K562 (cell line): ENCODE measurements around the gene UNC79. TPM values are rescaled to one million over a fixed set of nuclear protein-coding genes. Genes with fewer than 3 reads are reported as not detected.

Source experiments
- ATAC-seq: fragments of 200-7000 bp; cut with Tn5 transposase; 3 replicates; pipeline ENCODE4 v1.9.1; 2020; ENCODE audit warnings: moderate library complexity
- BruUV-seq: library from RNA; stranded (reverse); fragments of 400-500 nt; replicated peaks from 2 replicates; lab custom pipeline; 2021; lab: Mats Ljungman, UMichigan
- CTCF ChIA-PET: fragments of 300-600 bp; formaldehyde crosslinking; extraction: SDS; loops from one replicate; lab custom pipeline; 2021; ENCODE audit warnings: low intra/inter-chr PET ratio; lab: Yijun Ruan, JAX
- POLR2A ChIA-PET: fragments of 300-600, 350-650 bp; sonication (Branson Sonifier 250); formaldehyde crosslinking; extraction: SDS; loops from one replicate; lab custom pipeline; 2021; ENCODE audit warnings: antibody characterized with exemption, inconsistent platforms; lab: Yijun Ruan, JAX
- DNase-seq, 4 experiments: peaks; one replicate each; pipeline versions ENCODE4 v3.0.0 to v3.0.0-alpha.2; 2011 to 2018; ENCODE audit warnings: low spot score in 3 of 4, mixed read lengths in 3 of 4; ENCODE audit errors: extremely low read depth in 1 of 4
- FAIRE-seq: peaks from 2 replicates; lab custom pipeline; 2011; peaks lifted over from hg19 to GRCh38; lab: Jason Lieb, UNC
- H2AFZ ChIP-seq: 2 replicates; pipeline ENCODE4 v1.6.0; 2011; ENCODE audit warnings: low read depth, low read length, control low read depth, inconsistent platforms
- H3K27ac ChIP-seq: fragments of 200-600 bp; 3 replicates; pipeline ENCODE4 v1.8.0; 2011; ENCODE audit warnings: low read depth, mild to moderate bottlenecking, control low read depth, inconsistent platforms, low read length, moderate library complexity, mixed read lengths; ENCODE audit errors: extremely low read depth
- H3K27me3 ChIP-seq, 2 experiments: fragments of 300-600 bp in 1 of 2; 2 replicates in 1 of 2; 3 replicates in 1 of 2; pipeline versions ENCODE4 v1.6.0 to v1.8.0; 2011; ENCODE audit warnings: inconsistent platforms in 2 of 2, low read length in 2 of 2, mild to moderate bottlenecking in 1 of 2, mixed read lengths in 1 of 2, moderate library complexity in 1 of 2; ENCODE audit not compliant: control insufficient read depth in 2 of 2, insufficient read depth in 2 of 2
- H3K36me3 ChIP-seq: fragments of 300-600 bp; 3 replicates; pipeline ENCODE4 v1.8.0; 2011; ENCODE audit warnings: mild to moderate bottlenecking, low read length, inconsistent platforms; ENCODE audit not compliant: control insufficient read depth, insufficient read depth
- H3K4me1 ChIP-seq, 2 experiments: fragments of 200-600 bp in 1 of 2; replicated peaks in 1 of 2; 2 replicates in 1 of 2; 3 replicates in 1 of 2; pipeline versions ENCODE4 v1.5.1 to v1.8.0; 2011; ENCODE audit warnings: inconsistent platforms in 2 of 2, low read length in 2 of 2, mild to moderate bottlenecking in 1 of 2, mixed read lengths in 1 of 2, moderate library complexity in 1 of 2; ENCODE audit not compliant: control insufficient read depth in 2 of 2, insufficient read depth in 2 of 2
- H3K4me2 ChIP-seq: 2 replicates; pipeline ENCODE4 v1.6.1; 2011; ENCODE audit warnings: low read length, control low read depth, inconsistent platforms, mixed read lengths; ENCODE audit not compliant: insufficient read depth
- H3K4me3 ChIP-seq: fragments of 200-600 bp; sonication (generic), shearing (Covaris generic); 2 replicates; pipeline ENCODE4 v1.5.1; 2016; ENCODE audit warnings: control low read depth, inconsistent platforms
- H3K79me2 ChIP-seq: fragments of 200-600 bp; 3 replicates; pipeline ENCODE4 v1.8.0; 2011; ENCODE audit warnings: low read length, inconsistent platforms; ENCODE audit not compliant: control insufficient read depth, insufficient read depth
- H3K9ac ChIP-seq, 2 experiments: 2 replicates each; pipeline versions ENCODE4 v1.6.0 to v1.6.1; 2011; ENCODE audit warnings: low read depth in 2 of 2, low read length in 2 of 2, control low read depth in 1 of 2, inconsistent platforms in 1 of 2, mild to moderate bottlenecking in 1 of 2, mixed read lengths in 1 of 2; ENCODE audit not compliant: insufficient read depth in 1 of 2
- H3K9me1 ChIP-seq: one replicate; pipeline ENCODE4 v1.6.0; 2011; ENCODE audit warnings: inconsistent platforms, mild to moderate bottlenecking, low read length, moderate library complexity; ENCODE audit not compliant: control insufficient read depth, insufficient read depth
- H3K9me3 ChIP-seq: replicated peaks from 2 replicates; pipeline ENCODE4 v1.5.1; 2011; ENCODE audit warnings: low read depth, low read length, inconsistent platforms; ENCODE audit not compliant: control insufficient read depth, insufficient read depth
- H4K20me1 ChIP-seq: replicated peaks from 2 replicates; pipeline ENCODE4 v1.6.1; 2011; ENCODE audit warnings: low read length, inconsistent platforms, mixed read lengths; ENCODE audit not compliant: control insufficient read depth, insufficient read depth
- CBFB ChIP-seq: sonication (generic); formaldehyde crosslinking; IDR thresholded peaks from 2 replicates; pipeline ENCODE4 v1.4.0; 2020; ENCODE audit warnings: mild to moderate bottlenecking, missing genetic modification reagents
- NELFE ChIP-seq: IDR thresholded peaks from 2 replicates; pipeline ENCODE4 v1.6.1; 2011; ENCODE audit warnings: mild to moderate bottlenecking; ENCODE audit not compliant: insufficient read depth, insufficient read length
- RFX5 ChIP-seq: IDR thresholded peaks from 2 replicates; pipeline ENCODE4 v1.6.1; 2011; ENCODE audit warnings: low read depth, mild to moderate bottlenecking, improper control_type of control experiment, low read length
- ZNF445 ChIP-seq: fragments of 250-450 bp; sonication (Bioruptor Pico); IDR thresholded peaks from 2 replicates; pipeline ENCODE4 v1.4.0; 2020; ENCODE audit warnings: low read depth, mild to moderate bottlenecking, moderate library complexity
- ZNF57 ChIP-seq: fragments of 450-650 bp; formaldehyde crosslinking; IDR thresholded peaks from 2 replicates; pipeline ENCODE4 v1.4.0; 2020; ENCODE audit warnings: mild to moderate bottlenecking, moderate library complexity
- WGBS: fragments of 100-300 bp; shearing (Covaris generic); methylation state at CpG from one replicate; pipeline ENCODE4 v1.1.6; 2016; ENCODE audit warnings: low coverage, mixed read lengths; ENCODE audit not compliant: insufficient coverage; ENCODE audit errors: missing lambda C conversion rate; 5-methylcytosine and 5-hydroxymethylcytosine counted together
- in situ Hi-C: fragments of 300-500 bp; cut with MboI; formaldehyde crosslinking; loops from 4 replicates; pipeline ENCODE4 v1.15.0; 2018; ENCODE audit warnings: inconsistent platforms, mixed read lengths
- intact Hi-C: fragments of 100-400 bp; cut with micrococcal nuclease; formaldehyde crosslinking; loops from 2 replicates; pipeline ENCODE4 v1.14.2; 2022
- polyA plus RNA-seq, 8 experiments: library from polyadenylated mRNA; depleted of rRNA in 4 of 8; stranded (reverse) in 5 of 8; unstranded in 3 of 8; fragments of >200 nt; fragmentation: Nextera tagmentation in 2 of 8; fragmentation: Illumina TruSeq in 1 of 8; extraction: Ambion mirVana in 2 of 8; extraction: Trizol in 1 of 8; gene quantifications; 2 replicates each; pipeline versions ENCODE4 v1.2.1 to v1.2.3, GENCODE V29; 2011 to 2014; ENCODE audit warnings: inconsistent platforms in 1 of 8, missing spikeins in 1 of 8
- total RNA-seq, 7 experiments: library from RNA; depleted of rRNA in 6 of 7; stranded (reverse); fragments of >200 nt in 6 of 7; fragmentation: Illumina TruSeq in 2 of 7; extraction: Trizol in 2 of 7; gene quantifications; 2 replicates each; pipeline versions ENCODE4 v1.2.1 to v1.2.3, GENCODE V29; 2011 to 2021; ENCODE audit warnings: low replicate concordance in 1 of 7
- TF ChIP-seq, protein P1 (sequence below): fragments of 450-650 bp; IDR thresholded peaks from 2 replicates; pipeline ENCODE4 v1.6.1; 2018; ENCODE audit not compliant: partially characterized antibody

Gene UNC79
- total and polyA plus RNA-seq, 9 of the 15 experiments (the other 6 are each of a cell fraction or from before 2014, with no cell fraction given), result under 0.01 to 0.04 (median 0.01) TPM; not detected in 6

DNA sequence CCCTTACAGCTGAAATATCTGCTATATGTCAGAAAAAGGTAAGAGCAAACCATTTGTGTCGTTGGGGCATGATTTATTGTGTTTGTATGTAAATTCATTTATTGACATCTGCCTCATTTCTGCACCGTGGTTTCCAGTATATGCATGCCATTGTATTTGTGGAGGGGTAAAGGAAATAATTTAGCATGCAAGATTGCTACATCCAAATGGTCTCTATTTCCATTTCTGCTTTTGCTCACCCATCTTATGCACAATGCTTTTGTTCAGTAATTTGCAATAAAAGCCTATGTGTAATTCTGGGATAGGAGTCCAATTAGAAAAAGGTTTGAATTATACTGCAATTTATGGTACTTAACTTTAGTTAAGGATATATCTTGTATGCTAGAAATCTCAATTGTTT, 101.8 kb downstream of the UNC79 start:
- CTCF ChIA-PET, result no interaction called here
- DNase-seq (no peak), FAIRE-seq (no peak), ATAC-seq (no peak)
- no peaks in the 10 kb centered on the region for H3K79me2 ChIP-seq
- no peak overlapping the region for H2AFZ ChIP-seq
- H3K36me3 ChIP-seq, result no peaks in the 10 kb centered on the region
- 0% methylated on average over 2 of the region's 2 CpGs for WGBS
- no peak overlapping the region for H3K9ac ChIP-seq
- no peak overlapping the region for H3K27ac ChIP-seq
- TF ChIP-seq, protein P1, sequence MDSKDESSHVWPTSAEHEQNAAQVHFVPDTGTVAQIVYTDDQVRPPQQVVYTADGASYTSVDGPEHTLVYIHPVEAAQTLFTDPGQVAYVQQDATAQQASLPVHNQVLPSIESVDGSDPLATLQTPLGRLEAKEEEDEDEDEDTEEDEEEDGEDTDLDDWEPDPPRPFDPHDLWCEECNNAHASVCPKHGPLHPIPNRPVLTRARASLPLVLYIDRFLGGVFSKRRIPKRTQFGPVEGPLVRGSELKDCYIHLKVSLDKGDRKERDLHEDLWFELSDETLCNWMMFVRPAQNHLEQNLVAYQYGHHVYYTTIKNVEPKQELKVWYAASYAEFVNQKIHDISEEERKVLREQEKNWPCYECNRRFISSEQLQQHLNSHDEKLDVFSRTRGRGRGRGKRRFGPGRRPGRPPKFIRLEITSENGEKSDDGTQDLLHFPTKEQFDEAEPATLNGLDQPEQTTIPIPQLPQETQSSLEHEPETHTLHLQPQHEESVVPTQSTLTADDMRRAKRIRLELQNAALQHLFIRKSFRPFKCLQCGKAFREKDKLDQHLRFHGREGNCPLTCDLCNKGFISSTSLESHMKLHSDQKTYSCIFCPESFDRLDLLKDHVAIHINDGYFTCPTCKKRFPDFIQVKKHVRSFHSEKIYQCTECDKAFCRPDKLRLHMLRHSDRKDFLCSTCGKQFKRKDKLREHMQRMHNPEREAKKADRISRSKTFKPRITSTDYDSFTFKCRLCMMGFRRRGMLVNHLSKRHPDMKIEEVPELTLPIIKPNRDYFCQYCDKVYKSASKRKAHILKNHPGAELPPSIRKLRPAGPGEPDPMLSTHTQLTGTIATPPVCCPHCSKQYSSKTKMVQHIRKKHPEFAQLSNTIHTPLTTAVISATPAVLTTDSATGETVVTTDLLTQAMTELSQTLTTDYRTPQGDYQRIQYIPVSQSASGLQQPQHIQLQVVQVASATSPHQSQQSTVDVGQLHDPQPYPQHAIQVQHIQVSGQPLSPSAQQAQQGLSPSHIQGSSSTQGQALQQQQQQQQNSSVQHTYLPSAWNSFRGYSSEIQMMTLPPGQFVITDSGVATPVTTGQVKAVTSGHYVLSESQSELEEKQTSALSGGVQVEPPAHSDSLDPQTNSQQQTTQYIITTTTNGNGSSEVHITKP, result no peak
- TF ChIP-seq ZNF57 (CRISPR knock-in tag) (no peak), NELFE (no peak), ZNF445 (no peak), CBFB (CRISPR knock-in tag) (no peak), RFX5 (no peak)
- peaks cover 0 to 4% of the 10 kb centered on the region in 2 experiments; a peak in 1 of 5 replicates for H3K27me3 ChIP-seq
- H3K4me1 ChIP-seq, result no peaks in the 10 kb centered on the region
- intact Hi-C loops, result no loop called here
- H3K9me3 ChIP-seq, result no peaks in the 10 kb centered on the region
- no peaks in the 10 kb centered on the region for H4K20me1 ChIP-seq
- no peak overlapping the region for H3K4me2 ChIP-seq
- in situ Hi-C loops, result no loop called here
- no TSS peak for BruUV-seq
- no peaks in the 10 kb centered on the region for H3K9me1 ChIP-seq
- POLR2A ChIA-PET, result no interaction called here
- H3K4me3 ChIP-seq, result no peak overlapping the region
